GM19372 (cell line): ENCODE data around the gene TRIM71.

ENCODE experiments used
- ATAC-seq: cut with Tn5 transposase; IDR thresholded peaks from one replicate; pipeline ENCODE4 v1.9.1; 2021; ENCODE audit warnings: mild to moderate bottlenecking, low read depth, moderate library complexity; ENCODE audit not compliant: unreplicated experiment

The TRIM71 gene

GRCh38 chr3:32862247-32862935, 44.6 kb downstream of the TRIM71 start:
- no peak for ATAC-seq

GRCh38 chr3:32862936-32863487, 45.2 kb downstream of the TRIM71 start:
- ATAC-seq, result no peak

GRCh38 chr3:32865383-32865782, 47.6 kb downstream of the TRIM71 start:
- ATAC-seq, result no peak

GRCh38 chr3:32866533-32866932, 48.7 kb downstream of the TRIM71 start:
- no peak for ATAC-seq

- no peak for ATAC-seq
Measured at GRCh38 chr3:32867954-32868353, 50.2 kb downstream of the TRIM71 start.

GRCh38 chr3:32868719-32869512, 51.1 kb downstream of the TRIM71 start:
- no peak for ATAC-seq

GRCh38 chr3:32869513-32870047, 51.8 kb downstream of the TRIM71 start:
- no peak for ATAC-seq

GRCh38 chr3:32870373-32871095, 52.7 kb downstream of the TRIM71 start:
- ATAC-seq, result no peak

GRCh38 chr3:32871273-32871672, 53.5 kb downstream of the TRIM71 start:
- no peak for ATAC-seq

- ATAC-seq, result no peak
Measured at GRCh38 chr3:32872487-32873382, 54.9 kb downstream of the TRIM71 start.

GRCh38 chr3:32873531-32874130, 55.8 kb downstream of the TRIM71 start:
- ATAC-seq, result no peak

- ATAC-seq, result no peak
Measured at GRCh38 chr3:32876920-32877319, 59.1 kb downstream of the TRIM71 start.

- no peak for ATAC-seq
Measured at GRCh38 chr3:32877598-32877997, 59.8 kb downstream of the TRIM71 start.

- ATAC-seq, result no peak
Measured at GRCh38 chr3:32880225-32880624, 62.4 kb downstream of the TRIM71 start.

- ATAC-seq, result no peak
Measured at GRCh38 chr3:32881624-32882023, 63.8 kb downstream of the TRIM71 start.

- peak; percentile 49 for ATAC-seq
Measured at GRCh38 chr3:32882189-32882588, 64.4 kb downstream of the TRIM71 start.

- peak; percentile 78 for ATAC-seq
Measured at GRCh38 chr3:32882603-32883025, 64.8 kb downstream of the TRIM71 start.

- ATAC-seq, result no peak
Measured at GRCh38 chr3:32883817-32884216, 66.0 kb downstream of the TRIM71 start.

- ATAC-seq, result no peak
Measured at GRCh38 chr3:32884591-32884990, 66.8 kb downstream of the TRIM71 start.
